Ovary (tissue), 9 donors: ENCODE results near the gene TNPO1. TPM values are rescaled to one million over a fixed set of nuclear protein-coding genes. Genes with fewer than 3 reads are reported as not detected.
A peak's percentile ranks its signal among the peaks of the same experiment; 100 is the strongest.

Experiments
- DNase-seq, 5 donors: peaks; one replicate each; pipeline ENCODE4 v3.0.0-alpha.2; 2019 to 2020
- H3K27ac ChIP-seq, 2 donors: fragments of 200-600 bp; one replicate each; pipeline versions ENCODE4 v1.5.1 to v1.8.0; 2019 to 2022
- H3K27me3 ChIP-seq: fragments of 200-600 bp; one replicate; pipeline ENCODE4 v1.8.0; 2022
- H3K36me3 ChIP-seq: fragments of 200-600 bp; sonication (generic); one replicate; pipeline ENCODE4 v1.5.1; 2019
- H3K4me1 ChIP-seq: one replicate; pipeline ENCODE4 v1.8.1; 2013; ENCODE audit warnings: mild to moderate bottlenecking, moderate library complexity; ENCODE audit not compliant: insufficient read depth
- H3K4me3 ChIP-seq: fragments of 200-600 bp; sonication (generic); one replicate; pipeline ENCODE4 v1.5.1; 2017
- H3K9me3 ChIP-seq, 2 donors: fragments of 200-600 bp in 1 of 2; sonication (generic) in 1 of 2; one replicate each; pipeline versions ENCODE4 v1.5.1 to v1.8.1; 2013 to 2019; ENCODE audit warnings: mild to moderate bottlenecking in 1 of 2, moderate library complexity in 1 of 2
- CTCF ChIP-seq, 3 donors: fragments of 450-650 bp in 2 of 3; fragments of 200-600 bp in 1 of 3; IDR thresholded peaks; one replicate each; pipeline versions ENCODE4 v1.5.1 to v1.8.0; 2016 to 2022; ENCODE audit warnings: antibody characterized with exemption in 3 of 3, mild to moderate bottlenecking in 1 of 3
- EP300 ChIP-seq: sonication (generic); formaldehyde crosslinking; IDR thresholded peaks from one replicate; pipeline ENCODE4 v1.6.1; 2017; ENCODE audit warnings: antibody characterized with exemption
- POLR2A ChIP-seq: fragments of 450-650 bp; IDR thresholded peaks from one replicate; pipeline ENCODE4 v1.6.1; 2017; ENCODE audit warnings: antibody characterized with exemption, mild to moderate bottlenecking, moderate library complexity
- WGBS, 3 donors: extraction: QIAGEN DNeasy Blood & Tissue Kit in 1 of 3; methylation state at CpG; one replicate each; pipeline versions ENCODE4 v1.1.5 to v1.1.7; 2013 to 2017; 5-methylcytosine and 5-hydroxymethylcytosine counted together
- intact Hi-C, 4 donors: fragments of 100-400 bp; cut with DNase I; formaldehyde crosslinking; loops; one replicate each; pipeline versions ENCODE4 v1.11.0 to v1.15.1; 2022 to 2023
- polyA plus RNA-seq, 2 donors: library from polyadenylated mRNA; stranded (reverse); fragments of 200-250 nt in 1 of 2; fragments of 350-450 nt in 1 of 2; fragmentation: Illumina TruSeq in 1 of 2; extraction: RNeasy Lipid Tissue Mini Kit (QIAGEN cat#74804) in 1 of 2; gene quantifications; one replicate each; pipeline ENCODE4 v1.2.3, GENCODE V29; 2013 to 2014
- total RNA-seq, 7 donors: library from RNA; depleted of rRNA in 2 of 7; stranded (reverse); fragments of >200 nt in 2 of 7; fragmentation: NEBNext Ultra II Directional in 3 of 7; extraction: Animal tissue kit (Norgen Biotek cat#: 25700) in 3 of 7; gene quantifications; one replicate each; pipeline versions ENCODE4 v1.1.0 to v1.2.4, GENCODE V29; 2016 to 2023
- donor health status: DM: no; HTN: no; CAD: no; lungs with moderate emphysema.
- donor health status: DM: no; HTN: no; CAD: no.
- donor health status: Bipolar disorder and iron deficiency.
- donor health status: DM: yes; HTN: yes; CAD: no.
- donor health status: DM: no; HTN: no; CAD: no.
- donor health status: DM: yes; HTN: yes; CAD: no.

Gene TNPO1
- total and polyA plus RNA-seq, 9 donors: 14.9 to 99.3 (median 61.8) TPM

- Histone ChIP-seq H3K36me3 (no peaks in the 10 kb centered on the region), H3K4me3 (no peak overlapping the region), H3K4me1 (peaks cover 5% of the 10 kb centered on the region), H3K9me3 (no peaks in the 10 kb centered on the region), H3K27me3 (no peaks in the 10 kb centered on the region), H3K27ac (no peak overlapping the region)
- DNase-seq: no peak
- no peak for TF ChIP-seq EP300
- TF ChIP-seq POLR2A: no peak
- TF ChIP-seq CTCF (IDR thresholded peaks at IDR 0.05): no peak
- intact Hi-C loops: no loop called here
- 39 to 45% (median 41%) methylated on average over 2 of the region's 2 CpGs for WGBS, 3 donors
Observed at GRCh38 chr5:72845889-72846288, 29.4 kb downstream of the TNPO1 start.

- DNase-seq: no peak
- no peak overlapping the region for H3K27ac ChIP-seq
- H3K9me3 ChIP-seq: no peaks in the 10 kb centered on the region
- peaks cover 6% of the 10 kb centered on the region for H3K4me1 ChIP-seq
- H3K36me3 ChIP-seq: no peaks in the 10 kb centered on the region
- H3K4me3 ChIP-seq: no peak overlapping the region
- no peaks in the 10 kb centered on the region for H3K27me3 ChIP-seq
- TF ChIP-seq CTCF (IDR thresholded peaks at IDR 0.05): no peak
- TF ChIP-seq POLR2A: no peak
- no peak for TF ChIP-seq EP300
- intact Hi-C loops: no loop called here
- WGBS, 3 donors: 92 to 95% (median 94%) methylated on average over 2 of the region's 2 CpGs
Observed at GRCh38 chr5:72846483-72846882, 30.0 kb downstream of the TNPO1 start.

- WGBS, 3 donors: 4 to 5% (median 4%) methylated on average over 3 of the region's 3 CpGs
- no peak for DNase-seq
- H3K9me3 ChIP-seq: no peaks in the 10 kb centered on the region
- no peak for TF ChIP-seq EP300
- no peak for TF ChIP-seq CTCF (IDR thresholded peaks at IDR 0.05)
- no peak for TF ChIP-seq POLR2A
- intact Hi-C loops: no loop called here
- H3K36me3 ChIP-seq: no peaks in the 10 kb centered on the region
- peak overlapping the region; percentile 80 for H3K4me3 ChIP-seq
- H3K27me3 ChIP-seq: no peaks in the 10 kb centered on the region
- peaks cover 7% of the 10 kb centered on the region for H3K4me1 ChIP-seq
- H3K27ac ChIP-seq: no peak overlapping the region
Observed at GRCh38 chr5:72847439-72847838, 31.0 kb downstream of the TNPO1 start.

GRCh38 chr5:72847989-72848473 is 31.6 kb downstream of the TNPO1 start:
- intact Hi-C loops: loop anchor here in 1 of 4 donors (2.0 kb wide), 1 partner anchor 31 kb away; the partner anchor contains the start of gene TNPO1
- TF ChIP-seq EP300 (no peak), POLR2A (peak; percentile 68), CTCF (IDR thresholded peaks at IDR 0.05) (no peak)
- H3K27ac ChIP-seq: peak overlapping the region; percentile 54 to 76
- 0 to 1% (median 1%) methylated on average over 27 to 32 of the region's 32 CpGs for WGBS, 3 donors
- peak overlapping the region; percentile 80 for H3K4me3 ChIP-seq
- no peaks in the 10 kb centered on the region for H3K36me3 ChIP-seq
- H3K4me1 ChIP-seq: peaks cover 8% of the 10 kb centered on the region
- no peaks in the 10 kb centered on the region for H3K9me3 ChIP-seq
- DNase-seq: peak; percentile 82 to 88 (median 85)
- H3K27me3 ChIP-seq: no peaks in the 10 kb centered on the region
